Left kidney (tissue), 2 donors: ENCODE data around the gene EFNB2. TPM values are rescaled to one million over a fixed set of nuclear protein-coding genes. Genes with fewer than 3 reads are reported as not detected.

Experiments
- DNase-seq: peaks from one replicate; pipeline ENCODE4 v3.0.0-alpha.2; 2013
- polyA plus RNA-seq: library from polyadenylated mRNA; unstranded; fragments of 120-200 nt; gene quantifications from one replicate; pipeline ENCODE4 v1.2.1, GENCODE V29; 2013; ENCODE audit not compliant: insufficient read length

The EFNB2 gene
- polyA plus RNA-seq, 1 donor: 140 TPM

GRCh38 chr13:106526738-106527444 is 8.6 kb downstream of the EFNB2 start:
- DNase-seq: no peak

GRCh38 chr13:106525865-106526264 is 9.6 kb downstream of the EFNB2 start:
- DNase-seq: no peak

GRCh38 chr13:106524108-106524507 is 11.4 kb downstream of the EFNB2 start:
- no peak for DNase-seq

GRCh38 chr13:106523576-106523975 is 11.9 kb downstream of the EFNB2 start:
- DNase-seq: no peak

GRCh38 chr13:106522898-106523525 is 12.4 kb downstream of the EFNB2 start:
- no peak for DNase-seq

GRCh38 chr13:106522112-106522705 is 13.3 kb downstream of the EFNB2 start:
- DNase-seq: no peak

- DNase-seq: no peak
These were observed 14.2 kb downstream of the EFNB2 start for GRCh38 chr13:106521095-106521799.

- DNase-seq: peak; percentile 67
These were observed 15.0 kb downstream of the EFNB2 start for GRCh38 chr13:106520251-106521054.

- no peak for DNase-seq
These were observed 16.9 kb downstream of the EFNB2 start for GRCh38 chr13:106518512-106518911.

- no peak for DNase-seq
These were observed 18.2 kb downstream of the EFNB2 start for GRCh38 chr13:106517109-106517847.

- DNase-seq: no peak
These were observed 19.7 kb downstream of the EFNB2 start for GRCh38 chr13:106515635-106516254.

- DNase-seq: no peak
These were observed 20.4 kb downstream of the EFNB2 start for GRCh38 chr13:106514928-106515634.

GRCh38 chr13:106513025-106513983 is 22.2 kb downstream of the EFNB2 start:
- DNase-seq: no peak

GRCh38 chr13:106507560-106508274 is 27.7 kb downstream of the EFNB2 start:
- DNase-seq: no peak

GRCh38 chr13:106506286-106506685 is 29.2 kb downstream of the EFNB2 start:
- DNase-seq: no peak

- no peak for DNase-seq
These were observed 29.7 kb downstream of the EFNB2 start for GRCh38 chr13:106505732-106506131.

- no peak for DNase-seq
These were observed 30.2 kb downstream of the EFNB2 start for GRCh38 chr13:106505295-106505694.
